ENCODE results near the gene TM7SF2. TPM values are rescaled to one million over a fixed set of nuclear protein-coding genes. Genes with fewer than 3 reads are reported as not detected.

TM7SF2 gene
- total and polyA plus RNA-seq, 2 of the 8 experiments (the other 6 are each of a cell fraction or from before 2014, with no cell fraction given): 40.1 to 96.0 TPM

DNA sequence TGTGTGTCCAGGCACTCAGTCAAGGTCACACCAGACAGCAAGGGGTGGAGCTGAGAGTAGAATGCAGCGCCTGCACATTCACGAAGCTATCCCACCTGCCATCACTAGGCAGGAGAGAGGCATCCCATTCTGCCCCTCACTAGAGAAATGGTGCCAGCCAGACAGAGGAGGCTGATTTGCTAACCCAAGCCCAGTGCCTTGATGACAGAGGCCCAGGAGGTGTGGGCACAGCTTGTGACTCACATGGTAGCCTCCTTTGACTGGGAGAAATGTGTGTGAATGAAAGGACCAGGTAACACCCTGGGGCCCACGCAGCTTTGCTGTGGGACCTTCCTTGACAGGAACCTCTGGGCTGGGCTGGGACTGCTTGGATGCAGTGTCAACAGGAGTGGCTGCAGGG lies 48.1 kb upstream of the TM7SF2 start (continued):
- TF ChIP-seq NRF1 (IDR thresholded peaks at IDR 0.05; ENCODE audit: low read depth, low read length): no peak
